ENCODE data around the gene CTNNB1.

The CTNNB1 gene

DNA sequence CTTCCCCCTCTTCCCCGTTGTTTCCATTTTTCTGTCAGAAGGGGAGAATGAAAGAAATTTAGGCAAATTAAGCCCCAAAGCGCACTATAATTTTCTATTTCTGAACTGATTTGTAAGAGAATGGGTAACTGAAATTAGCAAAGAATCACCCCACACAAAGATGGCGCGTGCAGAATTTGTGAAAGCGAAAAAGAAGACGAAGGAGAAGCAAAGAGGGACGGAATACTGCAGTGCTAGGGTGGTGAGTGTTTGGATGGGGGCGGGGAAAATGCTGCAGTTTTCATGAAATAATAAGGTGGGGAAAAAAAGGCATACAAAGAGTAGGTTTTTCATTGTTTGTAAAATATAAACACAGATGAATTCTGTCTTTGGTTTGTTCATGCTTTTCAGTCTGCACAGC, 4.6 kb upstream of the CTNNB1 start:
- no peaks in the 10 kb centered on the region for H3K9me3 ChIP-seq (ENCODE audit: insufficient read depth, low read length, severe bottlenecking)
- no peak overlapping the region for H3K4me2 ChIP-seq (ENCODE audit: insufficient read depth, low read length)
- H3K4me1 ChIP-seq (ENCODE audit: insufficient read depth, low read length): peaks cover 5% of the 10 kb centered on the region
- no peak for TF ChIP-seq EZH2 (IDR thresholded peaks at IDR 0.05; ENCODE audit: borderline replicate concordance, low read depth, low read length, severe bottlenecking)
- peaks cover 9% of the 10 kb centered on the region for H3K79me2 ChIP-seq (ENCODE audit: insufficient read depth, low read length)
- no peaks in the 10 kb centered on the region for H3K36me3 ChIP-seq (ENCODE audit: insufficient read depth, low read length)
- H3K9ac ChIP-seq (ENCODE audit: low read depth, low read length): no peak overlapping the region
- H2AFZ ChIP-seq (ENCODE audit: low read depth, low read length): no peak overlapping the region
- DNase-seq (no peak), ATAC-seq (ENCODE audit: insufficient read depth, low read depth) (no peak)
- no peak overlapping the region for H3K27ac ChIP-seq (ENCODE audit: low read length)
- H3K27me3 ChIP-seq (ENCODE audit: insufficient read depth, low read length, poor library complexity): peaks cover 48% of the 10 kb centered on the region
- H4K20me1 ChIP-seq (ENCODE audit: insufficient read depth, low read length): no peaks in the 10 kb centered on the region
- H3K4me3 ChIP-seq (ENCODE audit: low read depth in 1 of 2, low read length in 2 of 2): no peak overlapping the region

DNA sequence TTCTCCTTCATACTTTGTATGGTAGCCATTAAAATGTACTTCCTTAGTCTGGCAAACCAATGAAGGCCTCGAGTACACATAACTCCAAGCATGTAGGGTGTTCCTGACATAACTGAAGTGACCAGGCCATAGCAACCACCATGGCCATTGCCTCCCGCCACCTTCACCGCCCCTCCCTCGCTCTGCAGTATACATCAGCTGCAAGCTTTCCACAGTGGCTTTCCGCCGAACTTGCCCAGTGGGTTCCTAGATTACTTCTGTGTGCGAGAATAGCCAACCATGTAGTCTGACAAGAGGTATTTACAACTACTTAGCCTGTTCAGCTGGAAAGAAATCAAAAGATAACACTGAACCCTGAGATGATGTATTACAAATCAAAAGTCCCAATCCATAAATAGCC, 3.4 kb upstream of the CTNNB1 start:
- no peak overlapping the region for H3K4me3 ChIP-seq (ENCODE audit: low read depth in 1 of 2, low read length in 2 of 2)
- H3K9me3 ChIP-seq (ENCODE audit: insufficient read depth, low read length, severe bottlenecking): no peaks in the 10 kb centered on the region
- H3K79me2 ChIP-seq (ENCODE audit: insufficient read depth, low read length): peaks cover 20% of the 10 kb centered on the region
- no peaks in the 10 kb centered on the region for H3K36me3 ChIP-seq (ENCODE audit: insufficient read depth, low read length)
- peaks cover 14% of the 10 kb centered on the region for H3K4me1 ChIP-seq (ENCODE audit: insufficient read depth, low read length)
- no peak overlapping the region for H3K4me2 ChIP-seq (ENCODE audit: insufficient read depth, low read length)
- DNase-seq: no peak
- TF ChIP-seq, protein P1, sequence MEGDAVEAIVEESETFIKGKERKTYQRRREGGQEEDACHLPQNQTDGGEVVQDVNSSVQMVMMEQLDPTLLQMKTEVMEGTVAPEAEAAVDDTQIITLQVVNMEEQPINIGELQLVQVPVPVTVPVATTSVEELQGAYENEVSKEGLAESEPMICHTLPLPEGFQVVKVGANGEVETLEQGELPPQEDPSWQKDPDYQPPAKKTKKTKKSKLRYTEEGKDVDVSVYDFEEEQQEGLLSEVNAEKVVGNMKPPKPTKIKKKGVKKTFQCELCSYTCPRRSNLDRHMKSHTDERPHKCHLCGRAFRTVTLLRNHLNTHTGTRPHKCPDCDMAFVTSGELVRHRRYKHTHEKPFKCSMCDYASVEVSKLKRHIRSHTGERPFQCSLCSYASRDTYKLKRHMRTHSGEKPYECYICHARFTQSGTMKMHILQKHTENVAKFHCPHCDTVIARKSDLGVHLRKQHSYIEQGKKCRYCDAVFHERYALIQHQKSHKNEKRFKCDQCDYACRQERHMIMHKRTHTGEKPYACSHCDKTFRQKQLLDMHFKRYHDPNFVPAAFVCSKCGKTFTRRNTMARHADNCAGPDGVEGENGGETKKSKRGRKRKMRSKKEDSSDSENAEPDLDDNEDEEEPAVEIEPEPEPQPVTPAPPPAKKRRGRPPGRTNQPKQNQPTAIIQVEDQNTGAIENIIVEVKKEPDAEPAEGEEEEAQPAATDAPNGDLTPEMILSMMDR (IDR thresholded peaks at IDR 0.05; ENCODE audit: borderline replicate concordance, extremely low read depth, low read length, poor library complexity, severe bottlenecking): no peak
- H2AFZ ChIP-seq (ENCODE audit: low read depth, low read length): no peak overlapping the region
- no peak for ATAC-seq (ENCODE audit: insufficient read depth, low read depth)
- peaks cover 10% of the 10 kb centered on the region for H4K20me1 ChIP-seq (ENCODE audit: insufficient read depth, low read length)
- H3K9ac ChIP-seq (ENCODE audit: low read depth, low read length): no peak overlapping the region
- H3K27me3 ChIP-seq (ENCODE audit: insufficient read depth, low read length, poor library complexity): peaks cover 46% of the 10 kb centered on the region
- no peak overlapping the region for H3K27ac ChIP-seq (ENCODE audit: low read length)

DNA sequence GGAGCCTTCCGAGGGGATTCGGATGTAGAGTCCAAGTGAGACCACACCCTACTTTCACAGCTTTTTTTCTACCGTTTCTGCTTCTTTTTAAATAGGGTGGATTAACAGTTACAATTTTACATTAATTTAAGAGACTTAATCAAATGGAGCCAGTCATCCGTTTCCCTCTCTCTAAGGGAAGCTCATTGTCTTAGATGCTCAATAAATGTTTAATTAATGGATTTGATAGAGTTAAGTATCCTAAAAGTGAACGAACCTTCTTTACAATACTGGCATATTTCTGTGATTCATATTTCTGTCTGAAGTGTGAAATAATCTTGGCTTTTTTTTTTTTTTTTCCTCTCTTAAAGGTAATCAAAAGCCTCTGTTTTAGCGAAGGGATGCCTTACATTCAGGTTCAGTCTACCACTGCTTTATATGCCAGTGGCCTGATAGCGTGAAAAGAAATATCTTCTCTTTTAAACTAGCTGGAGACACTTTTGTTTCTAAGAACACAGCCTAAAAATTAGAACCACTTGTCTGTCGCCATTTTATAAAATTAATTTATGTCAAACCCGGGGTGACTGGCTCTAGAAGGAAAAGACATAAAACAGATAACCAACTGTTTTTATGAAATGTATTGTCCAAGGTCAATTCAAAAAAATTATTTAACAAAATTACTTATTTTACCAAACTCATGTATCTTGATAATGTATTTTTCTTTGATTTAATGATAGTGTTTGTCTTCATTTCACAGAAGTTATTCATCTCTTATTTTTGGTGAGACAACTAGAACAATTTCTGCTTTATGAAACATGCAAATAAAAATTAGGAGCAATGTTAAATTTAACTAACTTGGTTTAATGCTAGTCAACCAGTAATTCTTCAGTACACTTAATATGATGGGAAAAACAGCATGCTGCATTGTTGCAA, 2.5 kb upstream of the CTNNB1 start:
- H3K9ac ChIP-seq (ENCODE audit: low read depth, low read length): no peak overlapping the region
- no peak overlapping the region for H3K4me3 ChIP-seq (ENCODE audit: low read depth in 1 of 2, low read length in 2 of 2)
- ATAC-seq (ENCODE audit: insufficient read depth, low read depth) (no peak), DNase-seq (no peak)
- peaks cover 40% of the 10 kb centered on the region for H3K27me3 ChIP-seq (ENCODE audit: insufficient read depth, low read length, poor library complexity)
- H4K20me1 ChIP-seq (ENCODE audit: insufficient read depth, low read length): peaks cover 17% of the 10 kb centered on the region
- no peaks in the 10 kb centered on the region for H3K9me3 ChIP-seq (ENCODE audit: insufficient read depth, low read length, severe bottlenecking)
- H3K4me1 ChIP-seq (ENCODE audit: insufficient read depth, low read length): peaks cover 22% of the 10 kb centered on the region
- no peak overlapping the region for H3K4me2 ChIP-seq (ENCODE audit: insufficient read depth, low read length)
- no peaks in the 10 kb centered on the region for H3K36me3 ChIP-seq (ENCODE audit: insufficient read depth, low read length)
- H3K79me2 ChIP-seq (ENCODE audit: insufficient read depth, low read length): peaks cover 28% of the 10 kb centered on the region
- H3K27ac ChIP-seq (ENCODE audit: low read length): no peak overlapping the region
- H2AFZ ChIP-seq (ENCODE audit: low read depth, low read length): no peak overlapping the region
- TF ChIP-seq EZH2 (IDR thresholded peaks at IDR 0.05; ENCODE audit: borderline replicate concordance, low read depth, low read length, severe bottlenecking): no peak
- TF ChIP-seq, protein P1 (IDR thresholded peaks at IDR 0.05; ENCODE audit: borderline replicate concordance, extremely low read depth, low read length, poor library complexity, severe bottlenecking): no peak

DNA sequence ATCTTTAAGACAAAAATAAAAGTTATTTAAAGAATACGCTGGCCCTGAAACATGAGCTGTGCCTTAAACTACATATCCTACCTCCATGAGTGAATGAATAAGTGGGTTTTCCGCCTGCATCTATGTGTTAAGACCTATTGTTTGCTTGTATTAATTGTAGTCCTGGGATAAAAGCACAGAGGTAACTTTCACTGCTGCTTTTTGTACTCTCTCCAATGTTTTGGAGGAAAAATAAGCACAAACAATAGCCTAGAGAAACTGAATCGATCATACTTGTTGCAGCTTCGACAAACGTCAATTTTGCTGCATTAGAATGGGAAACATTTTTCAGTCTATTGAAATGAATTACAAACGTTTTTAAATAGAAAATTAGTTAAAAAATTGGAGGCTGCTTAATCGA, 1.3 kb upstream of the CTNNB1 start:
- no peak overlapping the region for H3K27ac ChIP-seq (ENCODE audit: low read length)
- TF ChIP-seq EZH2 (IDR thresholded peaks at IDR 0.05; ENCODE audit: borderline replicate concordance, low read depth, low read length, severe bottlenecking): no peak
- TF ChIP-seq, protein P1 (IDR thresholded peaks at IDR 0.05; ENCODE audit: borderline replicate concordance, extremely low read depth, low read length, poor library complexity, severe bottlenecking): no peak
- H3K4me1 ChIP-seq (ENCODE audit: insufficient read depth, low read length): peaks cover 35% of the 10 kb centered on the region
- H3K9ac ChIP-seq (ENCODE audit: low read depth, low read length): no peak overlapping the region
- H4K20me1 ChIP-seq (ENCODE audit: insufficient read depth, low read length): peaks cover 30% of the 10 kb centered on the region
- ATAC-seq (ENCODE audit: insufficient read depth, low read depth): no peak
- H3K79me2 ChIP-seq (ENCODE audit: insufficient read depth, low read length): peaks cover 41% of the 10 kb centered on the region
- peak overlapping the region; percentile 84 for H3K4me2 ChIP-seq (ENCODE audit: insufficient read depth, low read length)
- no peaks in the 10 kb centered on the region for H3K9me3 ChIP-seq (ENCODE audit: insufficient read depth, low read length, severe bottlenecking)
- peaks cover 34% of the 10 kb centered on the region for H3K27me3 ChIP-seq (ENCODE audit: insufficient read depth, low read length, poor library complexity)
- peaks cover 9% of the 10 kb centered on the region; the same call in 1 of the 2 replicates for H3K36me3 ChIP-seq (ENCODE audit: insufficient read depth, low read length)
- 0 out of 2 replicates have a peak overlapping the region, but pooled peaks have one; percentile 19 for H2AFZ ChIP-seq (ENCODE audit: low read depth, low read length)
- H3K4me3 ChIP-seq (ENCODE audit: low read depth in 1 of 2, low read length in 2 of 2): 0 out of 4 replicates have a peak overlapping the region, but pooled peaks of 1 of the 2 experiments have one; percentile 80
- no peak for DNase-seq

All from DND-41 (cell line).